OCI-LY1 (cell line): ENCODE results near the gene TMEM187.

ENCODE experiments used
- H2AFZ ChIP-seq: fragments of 200-600 bp; sonication (generic), shearing (Covaris generic); 2 replicates; pipeline ENCODE4 v1.6.0; 2014; ENCODE audit warnings: antibody characterized with exemption, mild to moderate bottlenecking, low read length
- H3F3A ChIP-seq: fragments of 200-600 bp; sonication (generic), shearing (Covaris generic); 2 replicates; pipeline ENCODE4 v1.6.0; 2014; ENCODE audit warnings: mild to moderate bottlenecking, antibody characterized with exemption, low read length, moderate library complexity; ENCODE audit not compliant: insufficient read depth
- H3K27ac ChIP-seq: fragments of 200-600 bp; sonication (generic); 2 replicates; pipeline ENCODE4 v1.5.1; 2014; ENCODE audit warnings: low read length, mixed run types, mild to moderate bottlenecking, low read depth; ENCODE audit not compliant: poor library complexity, severe bottlenecking
- H3K27me3 ChIP-seq: fragments of 200-600 bp; sonication (generic); 2 replicates; pipeline ENCODE4 v1.6.0; 2014; ENCODE audit warnings: antibody characterized with exemption, mild to moderate bottlenecking, low read length, moderate library complexity; ENCODE audit not compliant: insufficient read depth
- H3K36me3 ChIP-seq: fragments of 200-600 bp; sonication (generic); 2 replicates; pipeline ENCODE4 v1.6.1; 2014; ENCODE audit warnings: mild to moderate bottlenecking, antibody characterized with exemption, low read length, moderate library complexity, mixed read lengths; ENCODE audit not compliant: insufficient read depth
- H3K4me1 ChIP-seq: fragments of 200-600 bp; sonication (generic); 2 replicates; pipeline ENCODE4 v1.5.1; 2014; ENCODE audit warnings: mild to moderate bottlenecking, low read length, moderate library complexity; ENCODE audit not compliant: insufficient read depth, severe bottlenecking
- H3K4me2 ChIP-seq: fragments of 200-600 bp; sonication (generic), shearing (Covaris generic); 2 replicates; pipeline ENCODE4 v1.6.1; 2014; ENCODE audit warnings: low read length
- H3K4me3 ChIP-seq: fragments of 200-600 bp; sonication (generic); 2 replicates; pipeline ENCODE4 v1.5.1; 2014; ENCODE audit warnings: low read length, low read depth, mild to moderate bottlenecking, mixed read lengths; ENCODE audit not compliant: poor library complexity, severe bottlenecking
- H3K79me2 ChIP-seq: fragments of 200-600 bp; shearing (Covaris generic); 2 replicates; pipeline ENCODE4 v1.6.1; 2016; ENCODE audit warnings: mixed run types, low read length, mixed read lengths; ENCODE audit not compliant: insufficient read depth
- H3K9ac ChIP-seq: fragments of 200-600 bp; sonication (generic), shearing (Covaris generic); 2 replicates; pipeline ENCODE4 v1.6.1; 2014; ENCODE audit warnings: mild to moderate bottlenecking, low read length, mixed read lengths
- H3K9me2 ChIP-seq: fragments of 200-600 bp; sonication (generic), shearing (Covaris generic); 2 replicates; pipeline ENCODE4 v1.6.1; 2014; ENCODE audit warnings: low read depth, mild to moderate bottlenecking, low read length, mixed read lengths
- H3K9me3 ChIP-seq: fragments of 200-600 bp; shearing (Covaris generic); 2 replicates; pipeline ENCODE4 v1.6.1; 2014; ENCODE audit warnings: low read length, mixed read lengths
- H4K20me1 ChIP-seq: fragments of 200-600 bp; sonication (generic), shearing (Covaris generic); 2 replicates; pipeline ENCODE4 v1.6.0; 2016; ENCODE audit warnings: mild to moderate bottlenecking, low read length; ENCODE audit not compliant: insufficient read depth
- EZH2 ChIP-seq: fragments of 200-600 bp; sonication (generic), shearing (Covaris generic); IDR thresholded peaks from 2 replicates; pipeline ENCODE4 v1.8.0; 2017; ENCODE audit warnings: borderline replicate concordance, mixed run types, mild to moderate bottlenecking, antibody characterized with exemption, low read length, moderate library complexity, mixed read lengths
- TF ChIP-seq, protein P1 (sequence below): fragments of 200-600 bp; sonication (generic), shearing (Covaris generic); IDR thresholded peaks from 2 replicates; pipeline ENCODE4 v1.5.1; 2017; ENCODE audit warnings: mild to moderate bottlenecking, antibody characterized with exemption, low read length, moderate library complexity, mixed read lengths

Gene TMEM187

GRCh38 chrX:153944800-153945150 is 27.8 kb upstream of the TMEM187 start:
- TF ChIP-seq, protein P1, sequence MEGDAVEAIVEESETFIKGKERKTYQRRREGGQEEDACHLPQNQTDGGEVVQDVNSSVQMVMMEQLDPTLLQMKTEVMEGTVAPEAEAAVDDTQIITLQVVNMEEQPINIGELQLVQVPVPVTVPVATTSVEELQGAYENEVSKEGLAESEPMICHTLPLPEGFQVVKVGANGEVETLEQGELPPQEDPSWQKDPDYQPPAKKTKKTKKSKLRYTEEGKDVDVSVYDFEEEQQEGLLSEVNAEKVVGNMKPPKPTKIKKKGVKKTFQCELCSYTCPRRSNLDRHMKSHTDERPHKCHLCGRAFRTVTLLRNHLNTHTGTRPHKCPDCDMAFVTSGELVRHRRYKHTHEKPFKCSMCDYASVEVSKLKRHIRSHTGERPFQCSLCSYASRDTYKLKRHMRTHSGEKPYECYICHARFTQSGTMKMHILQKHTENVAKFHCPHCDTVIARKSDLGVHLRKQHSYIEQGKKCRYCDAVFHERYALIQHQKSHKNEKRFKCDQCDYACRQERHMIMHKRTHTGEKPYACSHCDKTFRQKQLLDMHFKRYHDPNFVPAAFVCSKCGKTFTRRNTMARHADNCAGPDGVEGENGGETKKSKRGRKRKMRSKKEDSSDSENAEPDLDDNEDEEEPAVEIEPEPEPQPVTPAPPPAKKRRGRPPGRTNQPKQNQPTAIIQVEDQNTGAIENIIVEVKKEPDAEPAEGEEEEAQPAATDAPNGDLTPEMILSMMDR, result no peak
- TF ChIP-seq EZH2, result no peak
- Histone ChIP-seq H2AFZ (no peak overlapping the region), H3K27ac (peak overlapping the region; percentile 28), H3K79me2 (no peaks in the 10 kb centered on the region), H3K36me3 (peaks cover 18% of the 10 kb centered on the region), H3K9me3 (no peaks in the 10 kb centered on the region), H3K9me2 (no peaks in the 10 kb centered on the region), H3K4me3 (peak overlapping the region; percentile 56), H3K9ac (peak overlapping the region; percentile 46), H3K4me2 (peak overlapping the region; percentile 52), H3K27me3 (no peaks in the 10 kb centered on the region), H3F3A (no peaks in the 10 kb centered on the region), H3K4me1 (peaks cover 34% of the 10 kb centered on the region), H4K20me1 (no peaks in the 10 kb centered on the region)

- Histone ChIP-seq H4K20me1 (no peaks in the 10 kb centered on the region), H3K79me2 (no peaks in the 10 kb centered on the region), H3K9me2 (no peaks in the 10 kb centered on the region), H3K4me3 (no peak overlapping the region), H3K4me1 (peaks cover 25% of the 10 kb centered on the region), H2AFZ (no peak overlapping the region), H3K9me3 (no peaks in the 10 kb centered on the region), H3K36me3 (peaks cover 33% of the 10 kb centered on the region), H3K27me3 (no peaks in the 10 kb centered on the region), H3F3A (no peaks in the 10 kb centered on the region), H3K9ac (no peak overlapping the region), H3K27ac (no peak overlapping the region), H3K4me2 (no peak overlapping the region)
- TF ChIP-seq EZH2, result no peak
Measured at GRCh38 chrX:153945956-153946943, 26.3 kb upstream of the TMEM187 start.

- H2AFZ ChIP-seq, result no peak overlapping the region
- H3K27ac ChIP-seq, result peak overlapping the region; percentile 36
- no peaks in the 10 kb centered on the region for H3K79me2 ChIP-seq
- H3K27me3 ChIP-seq, result no peaks in the 10 kb centered on the region
- H4K20me1 ChIP-seq, result no peaks in the 10 kb centered on the region
- H3K4me1 ChIP-seq, result peaks cover 18% of the 10 kb centered on the region
- no peak overlapping the region for H3K4me2 ChIP-seq
- H3K4me3 ChIP-seq, result no peak overlapping the region
- no peak overlapping the region for H3K9ac ChIP-seq
- no peaks in the 10 kb centered on the region for H3F3A ChIP-seq
- H3K9me2 ChIP-seq, result no peaks in the 10 kb centered on the region
- no peak for TF ChIP-seq EZH2
- TF ChIP-seq, protein P1, result peak; percentile 84
- no peaks in the 10 kb centered on the region for H3K9me3 ChIP-seq
- H3K36me3 ChIP-seq, result peaks cover 42% of the 10 kb centered on the region
Measured at GRCh38 chrX:153947009-153947769, 25.4 kb upstream of the TMEM187 start.
